ENCODE results near the gene NEMP1.
"Not testable (repeated sequence)": the region's sequence is repeated elsewhere in the genome, so short reads cannot be mapped to it uniquely, and the experiment has no call there.

Gene NEMP1

GRCh38 chr12:57022324-57022723, 56.3 kb downstream of the NEMP1 start:
- not testable (repeated sequence) for DNase-seq

DNA sequence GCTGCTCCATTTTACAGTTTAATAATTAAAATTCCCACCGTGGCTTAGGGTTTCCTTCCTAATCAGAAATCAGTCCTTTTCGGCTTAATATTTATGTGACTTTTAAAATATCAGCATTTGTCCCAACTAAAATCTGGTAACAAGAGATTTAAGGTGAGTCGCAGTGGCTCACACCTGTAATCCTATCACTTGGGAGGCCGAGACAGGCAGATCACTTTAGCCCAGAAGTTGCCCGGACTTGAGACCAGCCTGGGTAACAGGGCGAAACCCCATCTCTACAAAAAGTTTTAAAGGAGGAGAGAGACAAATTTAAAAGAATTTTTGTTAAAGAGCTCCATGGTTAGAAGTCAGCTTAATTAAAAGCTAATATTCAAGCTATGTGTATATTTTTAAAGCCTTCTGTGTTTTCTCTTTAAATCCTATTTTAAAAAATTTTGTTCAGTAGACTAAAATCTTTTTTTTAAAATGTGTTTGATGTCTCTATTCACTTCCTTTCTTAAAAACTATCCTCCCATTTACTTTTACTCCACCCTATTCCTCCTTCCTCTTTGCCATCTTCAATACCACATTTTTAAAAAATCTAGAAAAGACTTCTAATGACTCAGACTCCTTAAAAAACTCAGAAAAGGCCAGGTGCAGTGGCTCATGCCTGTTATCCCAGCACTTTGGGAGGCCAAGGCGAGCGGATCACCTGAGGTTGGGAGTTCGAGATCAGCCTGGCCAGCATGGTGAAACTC, 58.4 kb downstream of the NEMP1 start:
- DNase-seq, result no peak

- no peak for DNase-seq
Measured at GRCh38 chr12:57018906-57019305, 59.7 kb downstream of the NEMP1 start.

DNA sequence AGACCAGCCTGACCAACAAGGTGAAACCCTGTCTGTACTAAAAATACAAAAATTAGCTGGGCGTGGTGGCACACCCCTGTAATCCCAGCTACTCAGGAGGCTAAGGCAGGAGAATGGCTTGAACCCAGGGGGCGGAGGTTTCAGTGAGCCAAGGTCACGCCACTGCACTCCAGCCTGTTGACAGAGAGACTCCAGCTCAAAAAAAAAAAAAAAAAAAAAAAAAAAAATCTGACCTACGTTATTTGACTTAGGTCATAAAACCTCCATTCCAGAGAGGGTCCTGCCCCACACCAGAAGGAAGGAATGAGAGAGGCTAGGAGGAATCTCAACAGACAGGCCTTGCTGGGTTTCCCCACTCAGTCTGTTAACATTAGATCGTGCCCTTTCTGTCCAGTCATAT, 60.2 kb downstream of the NEMP1 start:
- not testable (repeated sequence) for DNase-seq

DNA sequence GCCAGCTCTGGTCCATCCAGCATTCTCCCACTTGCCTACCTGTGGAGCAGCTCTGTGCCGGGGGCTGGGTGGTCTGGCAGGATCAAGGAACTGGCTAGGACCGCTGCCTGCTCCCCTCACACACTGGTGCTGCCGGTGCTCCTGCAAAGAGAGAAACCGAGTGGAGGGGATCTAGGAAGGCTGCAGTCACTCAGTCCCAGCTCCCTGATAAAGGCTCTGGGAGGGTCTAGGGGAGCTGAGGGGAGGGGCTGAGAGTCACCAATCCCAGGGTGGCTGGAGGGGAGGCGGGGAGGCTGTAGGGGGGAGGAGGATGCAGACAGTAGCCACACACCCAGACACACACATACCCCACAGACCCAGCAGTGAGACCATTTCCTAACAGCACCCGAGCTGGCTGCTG, 62.2 kb downstream of the NEMP1 start, which contains the start of gene TAC3:
TSS of gene TAC3 (minus strand) at position 182 of the 400 bp plus-strand sequence. CDS start 732 bp downstream, outside the sequence.
- no peak for DNase-seq

GRCh38 chr12:57012600-57013465, 65.8 kb downstream of the NEMP1 start:
- no peak for DNase-seq

- DNase-seq, result no peak
Measured at GRCh38 chr12:57011438-57012424, 66.9 kb downstream of the NEMP1 start.

GRCh38 chr12:57010627-57011247, 67.9 kb downstream of the NEMP1 start:
- no peak for DNase-seq

DNA sequence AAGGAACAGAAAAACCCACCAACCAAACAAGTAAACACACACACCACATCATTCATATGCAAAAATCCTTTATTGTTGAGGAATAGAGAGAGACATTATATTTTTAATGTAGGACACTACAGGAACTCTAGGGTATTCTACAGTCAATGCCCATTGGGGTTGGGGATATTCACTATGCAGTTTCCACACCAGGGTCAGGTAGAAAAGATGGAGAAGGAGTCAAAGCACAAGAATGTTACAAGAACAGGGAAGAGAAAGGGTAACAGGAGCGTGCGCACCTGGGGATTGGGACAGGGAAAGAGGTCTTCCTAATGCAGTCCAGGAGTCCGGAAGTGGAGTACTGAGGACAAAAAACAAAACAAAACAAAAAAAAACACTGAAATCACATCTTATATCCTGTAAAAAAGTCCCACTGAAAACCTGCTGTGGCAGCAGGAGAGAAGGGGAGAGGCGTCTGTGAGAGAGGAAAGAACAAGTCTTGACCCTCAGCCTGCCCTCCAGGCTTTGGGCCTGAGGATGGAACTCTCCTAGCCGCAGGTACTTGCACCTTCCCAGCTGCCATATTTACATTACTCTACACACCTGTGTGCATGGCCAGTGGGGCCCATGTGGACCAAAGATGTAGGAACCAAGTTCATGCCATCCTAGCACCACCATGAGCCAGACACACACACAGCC, 68.5 kb downstream of the NEMP1 start:
- no peak for DNase-seq

DNA sequence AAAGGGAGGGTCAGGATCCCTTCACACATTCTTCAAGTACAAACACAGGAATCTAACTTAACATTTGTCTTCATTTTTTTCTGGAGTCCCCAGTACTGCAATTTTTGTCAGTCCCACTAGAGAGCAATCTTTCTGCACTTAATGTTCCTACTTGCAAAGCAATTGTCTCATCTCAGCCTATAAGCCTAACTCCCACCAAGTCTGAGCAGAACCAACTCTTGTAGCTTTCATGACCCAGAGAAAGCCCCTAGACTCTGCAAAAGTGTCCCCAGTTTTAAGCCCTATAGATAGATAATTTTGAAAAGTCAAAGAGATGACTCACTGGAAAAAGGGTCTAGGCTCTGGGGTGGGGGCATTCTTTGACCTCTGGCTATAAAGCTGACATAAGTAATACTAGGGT, 70.4 kb downstream of the NEMP1 start:
- DNase-seq, result peak; percentile 66 to 84 (median 81)

DNA sequence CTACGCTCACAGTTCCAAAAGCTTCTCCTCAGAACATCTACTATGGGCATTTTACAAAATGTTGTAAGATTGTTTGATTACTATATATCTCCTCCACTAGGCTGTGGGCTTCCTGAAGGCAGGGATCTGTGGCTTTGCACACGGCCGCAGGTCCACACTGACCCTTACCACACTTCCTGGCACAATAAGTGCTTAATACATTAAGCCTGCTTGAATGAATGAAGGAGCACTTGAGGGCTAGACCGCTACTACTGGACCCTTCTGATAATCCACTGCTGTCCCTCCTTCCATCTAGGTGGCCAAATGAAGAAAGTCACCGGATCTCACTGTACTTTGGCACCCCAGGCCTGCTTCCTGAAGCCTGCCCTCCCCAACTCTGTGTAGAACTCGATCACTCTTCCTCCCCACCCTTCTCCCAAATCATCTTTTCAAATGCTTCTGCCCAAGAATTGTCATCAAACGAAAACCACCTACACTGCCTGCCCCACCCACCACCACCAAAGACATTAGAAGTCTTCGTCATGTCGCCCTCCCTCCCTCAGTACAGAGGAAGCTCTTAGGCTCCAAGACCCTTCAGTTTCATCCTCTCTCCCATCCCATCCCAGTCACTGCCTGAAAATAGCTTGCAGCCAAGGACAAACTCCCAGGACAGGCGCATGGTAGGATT, 71.6 kb downstream of the NEMP1 start:
- DNase-seq, result no peak

GRCh38 chr12:57005980-57006808, 72.4 kb downstream of the NEMP1 start, which contains the start of gene ZBTB39:
Gene ZBTB39, minus strand, starts transcription at chr12:57006546. Its CDS starts 1,629 bp downstream, at chr12:57004917.
- DNase-seq, result peak; percentile 71 to 96 (median 88)
